Astrocyte (in vitro differentiated cells and primary cell): Measurements from ENCODE around the gene FHIT. TPM values are rescaled to one million over a fixed set of nuclear protein-coding genes. Genes with fewer than 3 reads are reported as not detected.

Source experiments
- DNase-seq: peaks from one replicate; pipeline ENCODE4 v3.0.0-alpha.2; 2010; ENCODE audit warnings: low read depth
- FAIRE-seq: peaks from 2 replicates; lab custom pipeline; 2011; peaks lifted over from hg19 to GRCh38; lab: Jason Lieb, UNC
- H2AFZ ChIP-seq: 2 replicates; pipeline ENCODE4 v1.6.0; 2012; ENCODE audit warnings: low read depth, low read length, inconsistent platforms
- H3K27ac ChIP-seq: 2 replicates; pipeline ENCODE4 v1.5.1; 2011; ENCODE audit warnings: low read depth, low read length, inconsistent platforms
- H3K27me3 ChIP-seq: 2 replicates; pipeline ENCODE4 v1.6.0; 2011; ENCODE audit warnings: low read length, inconsistent platforms; ENCODE audit not compliant: insufficient read depth
- H3K36me3 ChIP-seq: 2 replicates; pipeline ENCODE4 v1.5.1; 2011; ENCODE audit warnings: low read length, inconsistent platforms; ENCODE audit not compliant: insufficient read depth
- H3K4me1 ChIP-seq: 2 replicates; pipeline ENCODE4 v1.5.1; 2011; ENCODE audit warnings: low read length, inconsistent platforms; ENCODE audit not compliant: insufficient read depth
- H3K4me2 ChIP-seq: 2 replicates; pipeline ENCODE4 v1.6.0; 2012; ENCODE audit warnings: low read length, inconsistent platforms
- H3K4me3 ChIP-seq: 2 replicates; pipeline ENCODE4 v1.5.1; 2011; ENCODE audit warnings: low read depth, mild to moderate bottlenecking, low read length, inconsistent platforms; ENCODE audit not compliant: insufficient read depth
- H3K79me2 ChIP-seq: 2 replicates; pipeline ENCODE4 v1.6.0; 2012; ENCODE audit warnings: mild to moderate bottlenecking, low read length, inconsistent platforms; ENCODE audit not compliant: insufficient read depth
- H3K9ac ChIP-seq: 2 replicates; pipeline ENCODE4 v1.6.0; 2012; ENCODE audit warnings: mild to moderate bottlenecking, low read length, inconsistent platforms
- H3K9me3 ChIP-seq: 2 replicates; pipeline ENCODE4 v1.5.1; 2012; ENCODE audit warnings: low read depth, mild to moderate bottlenecking, low read length, inconsistent platforms; ENCODE audit not compliant: insufficient read depth
- H4K20me1 ChIP-seq: 2 replicates; pipeline ENCODE4 v1.6.0; 2012; ENCODE audit warnings: low read length, inconsistent platforms; ENCODE audit not compliant: insufficient read depth
- H3K27ac Mint-ChIP-seq: one replicate; pipeline ENCODE4 v1.8.0; 2021; ENCODE audit warnings: mild to moderate bottlenecking, mixed read lengths; ENCODE audit not compliant: unreplicated experiment
- H3K27me3 Mint-ChIP-seq: one replicate; pipeline ENCODE4 v1.8.0; 2021; ENCODE audit warnings: low read depth, mixed read lengths; ENCODE audit not compliant: unreplicated experiment
- H3K36me3 Mint-ChIP-seq: one replicate; pipeline ENCODE4 v1.8.0; 2021; ENCODE audit warnings: low read depth, mixed read lengths; ENCODE audit not compliant: unreplicated experiment
- H3K4me1 Mint-ChIP-seq: one replicate; pipeline ENCODE4 v1.8.0; 2021; ENCODE audit warnings: low read depth, mixed read lengths; ENCODE audit not compliant: unreplicated experiment
- H3K4me3 Mint-ChIP-seq: one replicate; pipeline ENCODE4 v1.8.0; 2021; ENCODE audit warnings: mild to moderate bottlenecking, moderate library complexity, mixed read lengths; ENCODE audit not compliant: unreplicated experiment
- H3K9me3 Mint-ChIP-seq: one replicate; pipeline ENCODE4 v1.8.0; 2021; ENCODE audit warnings: mild to moderate bottlenecking, mixed read lengths; ENCODE audit not compliant: unreplicated experiment
- EZH2 ChIP-seq: IDR thresholded peaks from 2 replicates; pipeline ENCODE4 v1.6.1; 2012; ENCODE audit warnings: mild to moderate bottlenecking, low read length, inconsistent platforms; ENCODE audit not compliant: insufficient read depth
- total RNA-seq: library from RNA; stranded (reverse); gene quantifications from 2 replicates; pipeline ENCODE4 v1.2.1, GENCODE V29; 2021
- TF ChIP-seq, protein P1 (sequence below): IDR thresholded peaks from 2 replicates; pipeline ENCODE4 v1.5.1; 2011; ENCODE audit warnings: low read depth, mild to moderate bottlenecking, inconsistent platforms, low read length, moderate library complexity; ENCODE audit not compliant: insufficient read depth

FHIT gene
- total RNA-seq, 1 donor from 2014 or later, result 6.7 TPM

DNA sequence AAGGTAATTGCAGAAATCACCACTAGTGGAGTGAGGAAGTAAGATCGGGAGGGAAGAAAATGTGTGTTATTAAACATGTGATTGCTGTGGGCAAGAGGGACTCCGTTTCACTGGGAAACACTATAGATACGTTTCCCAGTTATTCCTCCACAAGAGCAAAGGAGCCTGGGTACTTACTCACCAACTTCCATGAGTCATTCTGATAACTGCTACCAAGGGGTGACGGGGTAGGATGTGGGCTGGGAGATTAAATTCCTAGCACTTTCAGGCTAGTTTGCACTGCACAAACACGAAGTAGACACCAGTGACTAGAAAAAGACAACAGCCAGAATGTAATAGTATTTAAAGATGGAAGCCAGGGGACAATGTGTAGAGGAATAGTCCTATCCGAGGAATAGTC, 1388.6 kb downstream of the FHIT start:
- peak; percentile 81 for FAIRE-seq

DNA sequence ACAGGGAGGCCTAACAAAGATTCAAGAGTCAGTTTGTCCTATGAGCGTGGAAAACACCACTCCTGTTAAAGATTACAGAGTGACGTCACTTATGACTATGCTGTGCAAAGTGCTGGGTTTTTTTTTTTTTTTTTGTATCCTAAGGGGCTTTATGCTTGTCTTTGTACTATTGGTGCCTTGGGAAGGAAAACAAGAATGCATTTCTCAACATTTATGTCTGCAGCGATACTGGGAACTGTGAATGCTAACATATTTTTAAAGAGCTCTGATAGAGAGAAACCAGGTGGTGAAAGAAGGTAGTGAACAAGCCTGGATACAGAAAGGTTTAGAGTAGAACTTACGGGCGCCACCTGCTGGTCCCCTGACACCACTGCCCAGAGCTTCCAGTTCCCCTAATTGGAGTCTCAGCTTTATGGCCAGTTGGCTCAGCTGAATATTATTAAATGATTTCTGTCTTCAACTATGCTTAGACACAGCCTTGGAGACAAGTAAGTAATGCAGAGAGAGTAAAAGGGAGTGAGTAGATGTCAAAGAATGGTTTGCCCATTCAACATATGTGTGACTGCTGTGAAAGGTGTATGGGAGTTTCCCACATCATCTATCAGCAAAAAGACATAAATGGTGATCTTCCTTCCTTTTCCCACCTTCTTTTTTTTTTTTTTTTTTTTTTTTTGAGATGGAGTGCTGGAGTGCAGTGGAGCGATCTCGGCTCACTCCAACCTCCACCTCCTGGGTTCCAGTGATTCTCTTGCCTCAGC, 1393.5 kb downstream of the FHIT start:
- FAIRE-seq (peak; percentile 9), DNase-seq (peak; percentile 60)
- Mint-ChIP-seq H3K9me3 (no peaks in the 10 kb centered on the region), H3K4me1 (peaks cover 5% of the 10 kb centered on the region), H3K4me3 (no peak overlapping the region), H3K27ac (no peak overlapping the region), H3K27me3 (peaks cover 2% of the 10 kb centered on the region), H3K36me3 (no peaks in the 10 kb centered on the region)
- Histone ChIP-seq H3K4me3 (no peak overlapping the region), H3K27me3 (no peaks in the 10 kb centered on the region), H3K36me3 (no peaks in the 10 kb centered on the region), H4K20me1 (no peaks in the 10 kb centered on the region), H3K4me1 (peaks cover 6% of the 10 kb centered on the region), H3K9me3 (no peaks in the 10 kb centered on the region), H3K9ac (no peak overlapping the region), H3K4me2 (peak overlapping the region; percentile 33), H3K27ac (no peak overlapping the region), H3K79me2 (no peaks in the 10 kb centered on the region), H2AFZ (no peak overlapping the region)
- no peak for TF ChIP-seq EZH2
- TF ChIP-seq, protein P1, sequence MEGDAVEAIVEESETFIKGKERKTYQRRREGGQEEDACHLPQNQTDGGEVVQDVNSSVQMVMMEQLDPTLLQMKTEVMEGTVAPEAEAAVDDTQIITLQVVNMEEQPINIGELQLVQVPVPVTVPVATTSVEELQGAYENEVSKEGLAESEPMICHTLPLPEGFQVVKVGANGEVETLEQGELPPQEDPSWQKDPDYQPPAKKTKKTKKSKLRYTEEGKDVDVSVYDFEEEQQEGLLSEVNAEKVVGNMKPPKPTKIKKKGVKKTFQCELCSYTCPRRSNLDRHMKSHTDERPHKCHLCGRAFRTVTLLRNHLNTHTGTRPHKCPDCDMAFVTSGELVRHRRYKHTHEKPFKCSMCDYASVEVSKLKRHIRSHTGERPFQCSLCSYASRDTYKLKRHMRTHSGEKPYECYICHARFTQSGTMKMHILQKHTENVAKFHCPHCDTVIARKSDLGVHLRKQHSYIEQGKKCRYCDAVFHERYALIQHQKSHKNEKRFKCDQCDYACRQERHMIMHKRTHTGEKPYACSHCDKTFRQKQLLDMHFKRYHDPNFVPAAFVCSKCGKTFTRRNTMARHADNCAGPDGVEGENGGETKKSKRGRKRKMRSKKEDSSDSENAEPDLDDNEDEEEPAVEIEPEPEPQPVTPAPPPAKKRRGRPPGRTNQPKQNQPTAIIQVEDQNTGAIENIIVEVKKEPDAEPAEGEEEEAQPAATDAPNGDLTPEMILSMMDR, result peak; percentile 99

More for the DNA sequence above, 1388.6 kb downstream of the FHIT start:
- H4K20me1 ChIP-seq, result no peaks in the 10 kb centered on the region
- no peak overlapping the region for H3K4me3 ChIP-seq
- peak overlapping the region; percentile 48 for H3K27ac Mint-ChIP-seq
- no peaks in the 10 kb centered on the region for H3K27me3 ChIP-seq
- no peak overlapping the region for H3K4me3 Mint-ChIP-seq
- peak overlapping the region; percentile 78 for H3K27ac ChIP-seq
- peaks cover 10% of the 10 kb centered on the region for H3K4me1 ChIP-seq
- no peak overlapping the region for H3K9ac ChIP-seq
- no peaks in the 10 kb centered on the region for H3K79me2 ChIP-seq
- peak overlapping the region; percentile 28 for H2AFZ ChIP-seq
- DNase-seq, result peak; percentile 95
- no peaks in the 10 kb centered on the region for H3K36me3 Mint-ChIP-seq
- no peaks in the 10 kb centered on the region for H3K36me3 ChIP-seq
- peak overlapping the region; percentile 34 for H3K4me2 ChIP-seq
- TF ChIP-seq, protein P1, result no peak
- no peak for TF ChIP-seq EZH2
- H3K4me1 Mint-ChIP-seq, result peaks cover 7% of the 10 kb centered on the region
- H3K9me3 ChIP-seq, result no peaks in the 10 kb centered on the region
- H3K9me3 Mint-ChIP-seq, result no peaks in the 10 kb centered on the region
- peaks cover 2% of the 10 kb centered on the region for H3K27me3 Mint-ChIP-seq

DNA sequence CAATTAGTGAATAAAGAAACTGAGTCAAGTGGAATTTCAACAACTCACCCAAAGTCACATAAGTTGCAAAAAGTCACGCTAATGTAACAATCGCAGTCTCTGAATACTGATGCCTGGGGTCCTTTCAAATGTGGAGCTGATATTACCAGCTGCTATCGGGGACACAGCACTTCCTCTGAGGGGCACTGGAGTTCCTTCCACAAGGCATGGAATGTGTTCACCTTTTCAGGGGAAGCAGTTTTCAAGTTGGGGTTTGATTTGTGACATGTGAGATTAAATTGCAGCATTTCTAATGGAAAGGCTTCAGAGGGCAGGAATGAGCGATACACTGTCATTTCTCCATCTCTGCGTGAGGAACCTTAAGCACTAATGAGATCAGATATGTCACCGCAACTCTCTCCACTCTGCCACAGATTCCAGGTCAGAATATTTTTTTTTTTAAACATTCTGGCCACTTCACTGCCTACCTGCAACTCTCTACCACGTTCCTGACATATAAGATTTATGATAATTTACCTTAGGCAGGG, 1394.3 kb downstream of the FHIT start:
- FAIRE-seq, result no peak
- Mint-ChIP-seq H3K4me3 (no peak overlapping the region), H3K9me3 (no peaks in the 10 kb centered on the region), H3K27ac (no peak overlapping the region), H3K36me3 (no peaks in the 10 kb centered on the region), H3K27me3 (peaks cover 2% of the 10 kb centered on the region), H3K4me1 (peaks cover 2% of the 10 kb centered on the region)
- no peaks in the 10 kb centered on the region for H3K36me3 ChIP-seq
- no peak for TF ChIP-seq EZH2
- TF ChIP-seq, protein P1, result no peak
- DNase-seq, result no peak
- no peak overlapping the region for H2AFZ ChIP-seq
- H3K4me1 ChIP-seq, result no peaks in the 10 kb centered on the region
- no peaks in the 10 kb centered on the region for H3K79me2 ChIP-seq
- no peak overlapping the region for H3K4me3 ChIP-seq
- no peak overlapping the region for H3K9ac ChIP-seq
- H3K9me3 ChIP-seq, result no peaks in the 10 kb centered on the region
- H3K4me2 ChIP-seq, result no peak overlapping the region
- no peak overlapping the region for H3K27ac ChIP-seq
- H4K20me1 ChIP-seq, result no peaks in the 10 kb centered on the region
- no peaks in the 10 kb centered on the region for H3K27me3 ChIP-seq
